GM10248 (cell line): Measurements from ENCODE around the gene ENOSF1.

Experiments
- CTCF ChIA-PET: fragments of 300-600 bp; sonication (Branson Sonifier 250); formaldehyde crosslinking; extraction: SDS; loops from one replicate; lab custom pipeline; 2021; ENCODE audit warnings: antibody characterized with exemption; lab: Yijun Ruan, JAX
- POLR2A ChIA-PET: fragments of 350-650 bp; sonication (Branson Sonifier 250); formaldehyde crosslinking; extraction: SDS; loops from one replicate; lab custom pipeline; 2020; ENCODE audit warnings: antibody characterized with exemption; lab: Yijun Ruan, JAX
- DNase-seq: peaks from one replicate; pipeline ENCODE4 v3.0.0; 2012; ENCODE audit errors: extremely low spot score
- TF ChIP-seq, protein P1 (sequence below): IDR thresholded peaks from 2 replicates; pipeline ENCODE4 v1.5.1; 2012; ENCODE audit warnings: mild to moderate bottlenecking, low read depth; ENCODE audit errors: extremely low read depth, missing control alignments, control extremely low read depth

ENOSF1 gene

DNA sequence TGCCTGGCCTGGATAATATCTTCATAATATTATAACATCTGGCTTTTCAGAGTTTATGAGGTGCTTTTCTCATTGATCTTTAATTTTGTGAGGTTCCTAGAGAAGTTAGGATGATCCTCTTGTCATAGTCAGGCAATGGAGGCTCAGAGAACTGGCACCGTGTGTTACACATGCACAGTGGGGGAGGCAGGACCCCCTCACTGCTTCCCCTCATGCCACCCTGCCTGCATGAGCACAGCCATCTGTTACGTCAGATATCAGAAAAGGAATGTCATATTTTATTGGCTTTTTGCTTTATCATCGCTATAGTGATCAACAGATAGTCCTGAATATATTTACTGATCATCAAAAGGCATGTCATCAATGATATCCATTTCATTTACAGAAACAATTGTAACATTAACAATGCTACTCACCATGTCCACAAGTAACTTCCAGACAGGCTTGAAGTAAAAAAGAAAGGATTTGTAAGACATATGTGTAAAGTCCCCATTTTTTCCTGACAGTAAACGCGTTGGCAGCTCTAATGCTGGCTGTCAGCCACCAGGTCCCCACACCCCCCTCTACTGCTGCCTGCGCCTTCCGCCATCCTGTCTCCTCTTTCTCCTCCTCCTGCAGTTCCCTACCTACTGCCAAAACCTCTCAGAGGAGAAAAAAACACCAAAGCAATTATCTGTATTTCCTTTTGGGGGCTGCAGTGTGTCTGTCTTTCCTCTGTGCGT is 18.8 kb downstream of the ENOSF1 start:
- CTCF ChIA-PET = interaction anchor here (0.9 to 1.3 kb wide), 2 partner anchors 12 to 137 kb away, joined by 3 to 4 read pairs; no protein-coding TSS in a partner anchor
- DNase-seq = no peak
- POLR2A ChIA-PET = interaction anchor here (1.3 kb wide), 1 partner anchor 19 kb away, joined by 3 read pairs; the partner anchor contains the start of gene ENOSF1
- TF ChIP-seq, protein P1, sequence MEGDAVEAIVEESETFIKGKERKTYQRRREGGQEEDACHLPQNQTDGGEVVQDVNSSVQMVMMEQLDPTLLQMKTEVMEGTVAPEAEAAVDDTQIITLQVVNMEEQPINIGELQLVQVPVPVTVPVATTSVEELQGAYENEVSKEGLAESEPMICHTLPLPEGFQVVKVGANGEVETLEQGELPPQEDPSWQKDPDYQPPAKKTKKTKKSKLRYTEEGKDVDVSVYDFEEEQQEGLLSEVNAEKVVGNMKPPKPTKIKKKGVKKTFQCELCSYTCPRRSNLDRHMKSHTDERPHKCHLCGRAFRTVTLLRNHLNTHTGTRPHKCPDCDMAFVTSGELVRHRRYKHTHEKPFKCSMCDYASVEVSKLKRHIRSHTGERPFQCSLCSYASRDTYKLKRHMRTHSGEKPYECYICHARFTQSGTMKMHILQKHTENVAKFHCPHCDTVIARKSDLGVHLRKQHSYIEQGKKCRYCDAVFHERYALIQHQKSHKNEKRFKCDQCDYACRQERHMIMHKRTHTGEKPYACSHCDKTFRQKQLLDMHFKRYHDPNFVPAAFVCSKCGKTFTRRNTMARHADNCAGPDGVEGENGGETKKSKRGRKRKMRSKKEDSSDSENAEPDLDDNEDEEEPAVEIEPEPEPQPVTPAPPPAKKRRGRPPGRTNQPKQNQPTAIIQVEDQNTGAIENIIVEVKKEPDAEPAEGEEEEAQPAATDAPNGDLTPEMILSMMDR = no peak

DNA sequence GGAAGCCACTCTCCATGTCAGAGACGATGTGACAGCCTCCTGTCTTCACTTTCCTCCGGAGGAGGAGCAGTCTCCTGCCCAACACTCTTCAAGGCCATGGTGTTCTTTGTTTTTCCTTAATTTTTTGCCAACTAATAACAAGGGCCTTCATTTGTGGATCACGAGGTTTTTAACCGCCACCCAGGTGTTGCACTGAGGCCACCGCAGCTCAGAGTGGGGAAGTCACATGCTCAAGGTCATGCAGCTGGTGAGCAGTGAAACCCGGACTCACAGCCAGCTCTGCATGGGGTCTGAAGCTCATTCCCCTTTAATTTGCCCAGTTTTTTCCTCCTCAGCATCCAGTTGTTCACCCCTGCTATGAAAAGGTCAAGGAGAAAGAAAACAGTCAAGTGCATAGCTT is 19.6 kb downstream of the ENOSF1 start:
- ChIA-PET CTCF (interaction anchor here (0.9 to 1.3 kb wide), 2 partner anchors 11 to 138 kb away, joined by 3 to 4 read pairs; no protein-coding TSS in a partner anchor), POLR2A (interaction anchor here (1.3 kb wide), 1 partner anchor 20 kb away, joined by 3 read pairs; the partner anchor contains the start of gene ENOSF1)
- TF ChIP-seq, protein P1 = no peak
- DNase-seq = no peak

DNA sequence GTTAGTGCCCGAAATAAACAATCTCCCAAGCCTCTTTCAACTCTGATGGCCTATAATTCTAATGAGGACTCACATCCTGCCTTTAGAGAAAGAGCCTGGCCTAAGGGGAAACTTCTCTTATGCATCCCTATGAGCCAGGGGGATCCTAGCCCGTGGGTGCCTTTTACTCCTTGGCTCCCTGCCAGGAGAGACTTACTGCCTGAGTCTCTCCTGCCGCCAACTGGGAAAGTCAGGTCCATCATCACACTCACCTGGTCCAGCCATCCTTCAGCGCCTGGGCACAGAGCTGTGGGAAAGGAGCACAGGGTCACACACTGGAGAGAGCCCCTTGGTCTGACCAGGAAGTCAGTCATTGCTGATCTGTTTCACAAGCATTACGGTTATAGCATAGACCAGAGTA is 24.1 kb downstream of the ENOSF1 start:
- POLR2A ChIA-PET = no interaction called here
- CTCF ChIA-PET = no interaction called here
- TF ChIP-seq, protein P1 = no peak
- no peak for DNase-seq

DNA sequence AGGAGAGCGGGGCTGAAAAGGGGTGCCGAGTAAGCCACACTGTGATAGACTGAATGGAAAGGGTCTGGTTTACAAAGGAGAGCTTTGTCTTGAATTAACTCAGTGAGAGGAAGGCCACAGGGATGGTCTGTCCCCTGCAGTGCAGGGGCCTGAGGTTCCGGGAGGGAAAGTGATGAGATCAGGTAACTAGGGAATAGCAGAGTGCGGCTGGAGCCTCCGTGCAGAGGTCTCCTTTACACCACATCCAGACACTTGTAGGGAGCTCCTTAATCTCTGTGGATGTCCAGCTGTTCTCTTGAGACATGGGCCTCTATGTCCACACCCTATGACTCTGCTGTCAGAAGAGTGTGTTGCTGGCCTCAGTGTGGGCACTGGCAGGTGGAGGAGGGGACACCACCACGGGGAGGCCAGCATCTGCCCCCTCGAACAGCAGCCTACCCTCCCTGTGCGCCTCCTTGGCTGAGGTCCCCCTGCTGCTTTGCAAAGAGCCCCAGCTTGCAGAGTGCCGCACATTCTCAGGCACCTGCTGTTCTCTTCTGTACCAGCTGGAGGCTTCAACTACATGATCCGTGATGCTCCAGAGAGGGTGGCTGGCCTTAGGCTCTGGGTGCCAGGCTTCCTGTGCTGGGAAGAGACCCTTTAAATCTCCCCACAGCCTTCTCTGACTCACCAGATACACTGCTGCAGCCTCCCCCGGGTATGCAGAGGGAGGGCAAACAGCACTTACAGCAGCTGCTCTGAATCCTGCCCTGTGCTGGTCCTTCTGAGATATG is 25.9 kb downstream of the ENOSF1 start:
- ChIA-PET POLR2A (no interaction called here), CTCF (interaction anchor here (1.1 to 1.7 kb wide), 4 partner anchors 24 to 152 kb away, joined by 3 to 6 read pairs (median 4); no protein-coding TSS in a partner anchor)
- no peak for DNase-seq
- TF ChIP-seq, protein P1 = no peak

DNA sequence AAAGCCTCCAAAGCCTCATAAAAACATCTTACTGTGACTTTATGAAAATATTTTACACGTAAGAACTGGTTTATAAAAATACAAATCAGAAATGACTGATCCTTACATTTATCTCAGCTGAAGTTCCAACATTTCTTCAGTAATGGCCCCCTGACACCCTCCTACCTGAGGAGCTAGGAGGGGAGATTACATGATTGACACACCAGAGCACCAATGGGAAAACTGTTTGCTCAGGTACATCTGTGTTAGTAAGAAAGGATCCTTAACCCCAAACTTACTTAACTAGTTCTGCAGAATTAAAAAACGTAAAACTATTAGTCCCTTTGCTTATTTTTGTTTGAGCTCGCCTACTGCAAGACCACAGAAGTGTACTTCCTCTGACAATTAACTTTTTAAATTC is 27.0 kb downstream of the ENOSF1 start:
- ChIA-PET CTCF (interaction anchor here (0.7 to 1.7 kb wide), 5 partner anchors 27 to 154 kb away, joined by 3 to 5 read pairs (median 3); partner anchors contain the start of gene ENOSF1), POLR2A (no interaction called here)
- TF ChIP-seq, protein P1 = no peak
- DNase-seq = no peak

DNA sequence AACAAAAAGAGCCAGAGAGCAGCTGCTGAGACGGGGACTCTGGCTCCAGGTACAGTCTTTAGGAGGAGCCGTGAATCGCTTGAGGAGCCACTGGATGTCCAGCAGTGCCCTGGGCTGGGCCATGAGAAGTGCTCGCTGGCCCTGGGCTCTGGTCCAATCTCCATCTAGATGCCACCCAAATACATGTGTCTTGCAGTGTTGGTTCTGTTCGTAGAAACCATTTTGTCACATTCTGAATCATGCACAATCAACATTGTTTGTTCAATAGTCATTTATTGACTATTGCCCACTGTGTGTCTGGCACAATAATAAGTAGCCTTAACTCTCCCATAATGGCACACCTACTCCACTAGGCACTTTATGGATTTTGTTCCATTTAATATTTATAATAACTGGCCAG is 28.9 kb downstream of the ENOSF1 start:
- ChIA-PET CTCF (interaction anchor here (1.4 kb wide), 1 partner anchor 10 kb away, joined by 4 read pairs; no protein-coding TSS in a partner anchor), POLR2A (no interaction called here)

More for the DNA sequence above, 28.9 kb downstream of the ENOSF1 start:
- DNase-seq = no peak
- TF ChIP-seq, protein P1 = no peak
